NCI-H1436 treated with DMSO at 0.1 percent for 48 hours (cell line): ENCODE results near the gene STAP1.
"Not testable (repeated sequence)": the region's sequence is repeated elsewhere in the genome, so short reads cannot be mapped to it uniquely, and the experiment has no call there.

Experiments used
- DNase-seq: peaks from one replicate; lab custom pipeline; 2025; lab: John Stamatoyannopoulos, UW

Gene STAP1

GRCh38 chr4:67624939-67625338 lies 66.4 kb downstream of the STAP1 start:
- DNase-seq: no peak

- DNase-seq: no peak
Measured at GRCh38 chr4:67632492-67632891, 74.0 kb downstream of the STAP1 start.

- DNase-seq: no peak
Measured at GRCh38 chr4:67634741-67635140, 76.2 kb downstream of the STAP1 start.

GRCh38 chr4:67635331-67635730 lies 76.8 kb downstream of the STAP1 start:
- DNase-seq: no peak

- not testable (repeated sequence) for DNase-seq
Measured at GRCh38 chr4:67636978-67637377, 78.5 kb downstream of the STAP1 start.

GRCh38 chr4:67638136-67638535 lies 79.6 kb downstream of the STAP1 start:
- DNase-seq: no peak

- no peak for DNase-seq
Measured at GRCh38 chr4:67651536-67651935, 93.0 kb downstream of the STAP1 start.
